Testis (tissue), 2 donors: ENCODE data around the gene RAD51.

Source experiments
- CTCF ChIP-seq, 3 experiments: fragments of 450-650 bp in 2 of 3; fragments of 200-600 bp in 1 of 3; sonication (generic) in 1 of 3; IDR thresholded peaks; one replicate each; pipeline ENCODE4 v1.5.1; 2016 to 2019; ENCODE audit warnings: antibody characterized with exemption in 3 of 3, mild to moderate bottlenecking in 2 of 3, moderate library complexity in 1 of 3
- POLR2A ChIP-seq: fragments of 450-650 bp; IDR thresholded peaks from one replicate; pipeline ENCODE4 v1.6.1; 2017; ENCODE audit warnings: antibody characterized with exemption, mild to moderate bottlenecking, moderate library complexity

DNA sequence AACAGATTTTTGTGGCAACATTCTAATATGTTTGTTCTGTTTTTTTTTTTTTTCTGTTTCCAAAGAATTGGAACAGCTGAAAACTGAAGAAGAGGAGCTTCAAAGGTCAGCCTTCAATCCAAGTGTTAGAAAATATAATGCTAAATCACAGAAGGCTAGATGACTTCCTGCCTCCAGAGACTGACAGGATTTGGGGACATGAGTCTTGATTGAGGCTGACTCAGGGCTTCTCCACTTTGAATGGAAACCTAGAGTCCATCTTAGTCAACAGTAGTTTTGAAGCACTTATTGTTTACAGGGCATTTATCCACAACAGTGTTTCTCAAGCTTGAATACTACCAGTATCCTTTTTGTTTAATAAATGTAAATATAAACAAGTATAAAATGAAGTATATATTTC, 44.5 kb upstream of the RAD51 start:
- TF ChIP-seq CTCF (IDR thresholded peaks at IDR 0.05) (no peak), POLR2A (no peak)
